B cell (primary cell): ENCODE results near the gene CD74. TPM values are rescaled to one million over a fixed set of nuclear protein-coding genes. Genes with fewer than 3 reads are reported as not detected.

Experiments
- ATAC-seq: fragments of 200-7000 bp; cut with Tn5 transposase; one replicate; pipeline ENCODE4 v1.10.0; 2021; ENCODE audit warnings: low read depth, mild to moderate bottlenecking, moderate number of reproducible peaks, moderate library complexity
- CTCF ChIA-PET: fragments of 350-600 bp; sonication (Branson Sonifier 250); formaldehyde crosslinking; loops from one replicate; lab custom pipeline; 2021; ENCODE audit warnings: antibody characterized with exemption, inconsistent platforms; lab: Charles Lee
- POLR2A ChIA-PET: fragments of 350-600 bp; sonication (Branson Sonifier 250); formaldehyde crosslinking; loops from one replicate; lab custom pipeline; 2021; ENCODE audit warnings: antibody characterized with exemption; lab: Charles Lee
- DNase-seq: peaks from one replicate; pipeline ENCODE4 v3.0.0; 2013
- H2AFZ ChIP-seq: 2 replicates; pipeline ENCODE4 v1.6.1; 2012; ENCODE audit warnings: mild to moderate bottlenecking, low read depth, low read length; ENCODE audit not compliant: insufficient read depth, poor library complexity, severe bottlenecking
- H3K27ac ChIP-seq, 2 donors: 1 replicate in 1 of 2; 2 replicates in 1 of 2; pipeline ENCODE4 v1.5.1; 2012 to 2013; ENCODE audit warnings: low read length in 2 of 2, mild to moderate bottlenecking in 2 of 2, moderate library complexity in 1 of 2
- H3K27me3 ChIP-seq, 4 experiments: fragments of 200-600 bp in 1 of 4; sonication (generic) in 1 of 4; replicated peaks in 1 of 4; 1 replicate in 2 of 4; 2 replicates in 2 of 4; pipeline versions ENCODE4 v1.6.1 to v1.7.0; 2013 to 2016; ENCODE audit warnings: low read length in 3 of 4, mild to moderate bottlenecking in 2 of 4, mixed read lengths in 1 of 4, moderate library complexity in 1 of 4; ENCODE audit not compliant: insufficient read depth in 4 of 4, control insufficient read depth in 3 of 4; ENCODE audit errors: control extremely low read depth in 1 of 4
- H3K36me3 ChIP-seq, 2 experiments: replicated peaks in 1 of 2; 1 replicate in 1 of 2; 2 replicates in 1 of 2; pipeline versions ENCODE4 v1.6.1 to v1.7.1; 2013; ENCODE audit warnings: low read length in 1 of 2; ENCODE audit not compliant: insufficient read depth in 2 of 2, control insufficient read depth in 1 of 2; ENCODE audit errors: control extremely low read depth in 1 of 2, extremely low read depth in 1 of 2
- H3K4me1 ChIP-seq, 2 donors: fragments of 200-600 bp in 1 of 2; sonication (generic) in 1 of 2; 1 replicate in 1 of 2; 2 replicates in 1 of 2; pipeline versions ENCODE4 v1.5.1 to v1.6.1; 2013 to 2017; ENCODE audit warnings: low read length in 2 of 2; ENCODE audit not compliant: control insufficient read depth in 2 of 2, insufficient read depth in 2 of 2
- H3K4me2 ChIP-seq: replicated peaks from 2 replicates; pipeline ENCODE3; 2012; ENCODE audit warnings: mild to moderate bottlenecking, low read depth, low read length; ENCODE audit not compliant: poor library complexity, severe bottlenecking
- H3K4me3 ChIP-seq, 5 experiments: fragments of 200-600 bp in 1 of 5; sonication (generic) in 1 of 5; 1 replicate in 3 of 5; 2 replicates in 2 of 5; pipeline versions ENCODE4 v1.5.1 to v1.7.0; 2011 to 2016; ENCODE audit warnings: low read length in 4 of 5, mild to moderate bottlenecking in 4 of 5, low read depth in 2 of 5, control low read depth in 1 of 5, moderate library complexity in 1 of 5; ENCODE audit not compliant: insufficient read depth in 1 of 5; ENCODE audit errors: control extremely low read depth in 1 of 5, extremely low read depth in 1 of 5
- H3K79me2 ChIP-seq: fragments of 200-600 bp; sonication (generic); one replicate; pipeline ENCODE4 v1.6.0; 2016; ENCODE audit warnings: low read length; ENCODE audit not compliant: control insufficient read depth, insufficient read depth
- H3K9ac ChIP-seq: fragments of 200-600 bp; sonication (generic); 2 replicates; pipeline ENCODE4 v1.6.1; 2017; ENCODE audit warnings: mild to moderate bottlenecking, low read length, moderate library complexity
- H3K9me3 ChIP-seq, 3 donors: one replicate each; pipeline versions ENCODE4 v1.6.1 to v1.7.1; 2013; ENCODE audit warnings: low read length in 2 of 3; ENCODE audit not compliant: control insufficient read depth in 2 of 3, insufficient read depth in 1 of 3; ENCODE audit errors: control extremely low read depth in 1 of 3
- H4K20me1 ChIP-seq: 2 replicates; pipeline ENCODE4 v1.6.0; 2012; ENCODE audit warnings: mild to moderate bottlenecking, low read length; ENCODE audit not compliant: insufficient read depth, control insufficient read depth, poor library complexity, severe bottlenecking
- H3K27ac Mint-ChIP-seq: one replicate; pipeline ENCODE4 v1.8.0; 2021; ENCODE audit warnings: mixed read lengths
- H3K27me3 Mint-ChIP-seq: one replicate; pipeline ENCODE4 v1.8.0; 2021; ENCODE audit warnings: mixed read lengths
- H3K4me1 Mint-ChIP-seq: one replicate; pipeline ENCODE4 v1.8.0; 2021; ENCODE audit warnings: mixed read lengths
- H3K4me3 Mint-ChIP-seq: one replicate; pipeline ENCODE4 v1.8.0; 2021; ENCODE audit warnings: mixed read lengths
- H3K9me3 Mint-ChIP-seq: one replicate; pipeline ENCODE4 v1.8.0; 2022; ENCODE audit warnings: mixed read lengths; ENCODE audit not compliant: insufficient read depth
- CTCF ChIP-seq: fragments of 200-600 bp; IDR thresholded peaks from one replicate; pipeline ENCODE4 v1.8.0; 2022; ENCODE audit warnings: antibody characterized with exemption, mild to moderate bottlenecking
- EZH2 ChIP-seq: IDR thresholded peaks from 2 replicates; pipeline ENCODE4 v1.6.1; 2012; ENCODE audit warnings: borderline replicate concordance, low read depth, mild to moderate bottlenecking, moderate library complexity, low read length; ENCODE audit not compliant: insufficient read depth, poor library complexity, severe bottlenecking
- WGBS: methylation state at CpG from one replicate; pipeline ENCODE4 v1.1.5; 2013; ENCODE audit warnings: missing lambda C conversion rate; ENCODE audit not compliant: insufficient coverage; 5-methylcytosine and 5-hydroxymethylcytosine counted together
- intact Hi-C: fragments of 100-400 bp; cut with micrococcal nuclease; formaldehyde crosslinking; loops from one replicate; pipeline ENCODE4 v1.10.0; 2022
- polyA plus RNA-seq: library from polyadenylated mRNA; depleted of rRNA; stranded (reverse); fragments of >200 nt; gene quantifications from 2 replicates; pipeline ENCODE4 v1.2.3, GENCODE V29; 2012
- total RNA-seq, 2 donors: library from RNA; stranded (reverse); fragments of 120-200 nt in 1 of 2; gene quantifications; 1 replicate in 1 of 2; 2 replicates in 1 of 2; pipeline versions ENCODE4 v1.2.3 to v1.2.4, GENCODE V29; 2013 to 2022

The CD74 gene
- total and polyA plus RNA-seq, 2 donors (not counting 1 experiment from before 2014, with no cell fraction given): 5,670 to 14,307 TPM

- no peaks in the 10 kb centered on the region for H3K27me3 ChIP-seq
- no peak overlapping the region for H3K4me2 ChIP-seq
- H3K79me2 ChIP-seq: peaks cover 71% of the 10 kb centered on the region
- no peak overlapping the region for H3K9ac ChIP-seq
- H3K9me3 ChIP-seq: no peaks in the 10 kb centered on the region
- Mint-ChIP-seq H3K4me3 (no peak overlapping the region), H3K27ac (no peak overlapping the region), H3K4me1 (peaks cover 42% of the 10 kb centered on the region), H3K9me3 (no peaks in the 10 kb centered on the region), H3K27me3 (no peaks in the 10 kb centered on the region)
- no peak overlapping the region for H3K4me3 ChIP-seq
- intact Hi-C loops: no loop called here
- DNase-seq: no peak
- CTCF ChIA-PET: no interaction called here
- POLR2A ChIA-PET: no interaction called here
- no peak for TF ChIP-seq CTCF
- peaks cover 47% of the 10 kb centered on the region for H4K20me1 ChIP-seq
- 100% methylated on average over 2 of the region's 2 CpGs for WGBS
- H3K36me3 ChIP-seq: peaks cover 0 to 69% of the 10 kb centered on the region in 2 experiments
- H2AFZ ChIP-seq: no peak overlapping the region
- no peak for ATAC-seq
- H3K4me1 ChIP-seq: peaks cover 31 to 46% of the 10 kb centered on the region in 2 donors
- no peak overlapping the region for H3K27ac ChIP-seq
Measured at GRCh38 chr5:150363185-150363584, 49.5 kb downstream of the CD74 start.

GRCh38 chr5:150361301-150361700 lies 51.4 kb downstream of the CD74 start:
- Mint-ChIP-seq H3K4me3 (peak overlapping the region; percentile 14), H3K27ac (peak overlapping the region; percentile 62), H3K27me3 (no peaks in the 10 kb centered on the region), H3K4me1 (peaks cover 54% of the 10 kb centered on the region), H3K9me3 (no peaks in the 10 kb centered on the region)
- Histone ChIP-seq H3K79me2 (peaks cover 70% of the 10 kb centered on the region), H3K27ac (peak overlapping the region; percentile 9 to 40), H4K20me1 (peaks cover 50% of the 10 kb centered on the region), H2AFZ (no peak overlapping the region), H3K36me3 (peaks cover 0 to 57% of the 10 kb centered on the region in 2 experiments), H3K4me2 (peak overlapping the region; percentile 1), H3K9ac (no peak overlapping the region), H3K27me3 (no peaks in the 10 kb centered on the region), H3K4me1 (peaks cover 37 to 58% of the 10 kb centered on the region in 2 donors), H3K9me3 (no peaks in the 10 kb centered on the region), H3K4me3 (no peak overlapping the region)
- POLR2A ChIA-PET: interaction anchor here (0.5 kb wide), 1 partner anchor 97 kb away, joined by 12 read pairs; no protein-coding TSS in a partner anchor
- TF ChIP-seq CTCF: no peak
- no peak for TF ChIP-seq EZH2
- ATAC-seq: no peak
- CTCF ChIA-PET: interaction anchor here (1.7 kb wide), 1 partner anchor 75 kb away, joined by 3 read pairs; no protein-coding TSS in a partner anchor
- peak; percentile 46 for DNase-seq
- WGBS: no CpG with 5 or more reads among the region's 1 CpG
- intact Hi-C loops: no loop called here
